HCT116 (cell line): Measurements from ENCODE around the gene LACC1.

Experiments used
- EZH2 ChIP-seq: fragments of 200-600 bp; sonication (generic); IDR thresholded peaks from 2 replicates; pipeline ENCODE4 v1.6.1; 2017; ENCODE audit warnings: antibody characterized with exemption, mixed run types
- JUND ChIP-seq: IDR thresholded peaks from 2 replicates; pipeline ENCODE4 v1.6.1; 2012
- MAX ChIP-seq: IDR thresholded peaks from 2 replicates; pipeline ENCODE4 v1.6.1; 2012
- POLR2A ChIP-seq: IDR thresholded peaks from 2 replicates; pipeline ENCODE4 v1.7.0; 2011; ENCODE audit warnings: borderline replicate concordance; ENCODE audit not compliant: insufficient read depth, insufficient read length; ENCODE audit errors: extremely low read depth
- SIN3A ChIP-seq: IDR thresholded peaks from 2 replicates; pipeline ENCODE4 v1.6.1; 2012; ENCODE audit warnings: low read depth
- SRF ChIP-seq: IDR thresholded peaks from 2 replicates; pipeline ENCODE4 v1.6.1; 2012; ENCODE audit warnings: low read depth

DNA sequence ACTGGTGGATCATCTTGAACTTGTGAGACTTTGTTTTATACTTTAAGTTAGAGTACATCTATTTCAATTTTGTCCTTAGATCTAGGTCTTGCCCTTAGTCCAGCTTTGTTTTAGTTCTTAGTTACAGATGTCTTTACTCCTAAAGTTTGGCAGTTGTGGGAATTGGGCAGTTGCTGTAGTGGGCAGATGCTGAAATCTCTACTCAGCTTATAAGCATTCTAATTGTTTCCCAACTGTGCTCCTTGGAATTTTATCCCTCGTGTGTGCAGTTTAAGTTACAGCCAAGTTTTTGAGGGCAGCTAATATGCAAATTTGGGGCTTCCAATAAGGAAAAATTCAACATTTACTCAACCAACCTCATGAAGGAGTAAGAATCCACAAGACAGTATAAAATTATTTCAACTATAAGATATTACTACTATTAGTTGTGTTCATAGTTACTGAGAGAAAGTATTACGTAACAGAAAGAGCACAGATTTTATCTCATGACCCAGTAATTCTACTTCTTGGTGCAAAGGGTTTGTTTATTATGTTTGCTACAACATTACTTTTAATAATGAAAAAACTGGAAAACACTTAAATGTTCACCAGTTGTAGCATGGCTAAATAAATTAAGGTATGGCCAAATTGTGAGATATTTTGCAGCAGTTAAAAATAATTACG is 33.1 kb upstream of the LACC1 start:
- TF ChIP-seq EZH2: no peak
- TF ChIP-seq MAX: no peak
- no peak for TF ChIP-seq JUND
- no peak for TF ChIP-seq POLR2A
- TF ChIP-seq SIN3A: no peak
- TF ChIP-seq SRF: no peak
